G401.6 (cell line): ENCODE results near the gene FER.
A peak's percentile ranks its signal among the peaks of the same experiment; 100 is the strongest.
"Not testable (repeated sequence)": the region's sequence is repeated elsewhere in the genome, so short reads cannot be mapped to it uniquely, and the experiment has no call there.

Source experiments
- FAIRE-seq: peaks from 2 replicates; lab custom pipeline; 2012; peaks lifted over from hg19 to GRCh38; lab: Jason Lieb, UNC

FER gene

DNA sequence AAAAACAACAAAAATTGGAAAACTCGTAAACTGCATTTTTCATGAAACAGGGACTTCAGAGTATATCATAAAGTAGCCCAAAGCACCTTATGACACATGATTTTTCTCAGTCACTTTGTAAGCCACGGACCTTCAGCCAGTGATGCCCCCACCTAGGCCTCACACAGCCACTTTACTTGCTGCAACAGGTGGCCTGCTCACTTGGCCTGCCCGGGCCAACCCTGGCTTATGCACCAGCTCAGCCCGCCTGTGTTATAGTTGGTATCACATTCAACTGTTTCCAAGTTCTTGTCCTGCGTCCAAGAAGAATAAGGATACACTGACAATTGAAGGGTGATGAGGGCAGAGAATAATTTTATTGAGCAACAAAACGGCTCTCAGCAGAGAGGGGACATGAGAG, 219.2 kb downstream of the FER start:
- no peak for FAIRE-seq

GRCh38 chr5:108974594-108974993, 226.9 kb downstream of the FER start:
- FAIRE-seq = no peak

DNA sequence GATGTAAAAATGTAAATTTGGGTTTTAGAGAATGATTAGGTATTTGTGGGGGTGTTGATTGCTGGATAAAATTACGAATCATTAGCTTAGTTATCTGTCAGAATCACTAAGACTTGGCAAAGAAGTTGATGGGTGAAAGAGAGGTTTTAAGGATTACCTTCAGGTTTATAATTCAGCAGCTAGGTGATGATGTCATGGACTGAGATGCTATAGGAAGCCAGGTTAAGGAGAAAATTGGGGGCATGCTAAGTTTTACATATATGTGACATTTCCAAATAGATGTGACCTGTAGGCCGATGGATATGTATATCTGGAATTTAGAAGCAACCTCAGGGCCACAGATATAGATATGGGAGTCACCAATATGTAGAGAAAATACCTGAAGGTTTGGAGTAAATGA, 228.0 kb downstream of the FER start:
- FAIRE-seq = no peak

DNA sequence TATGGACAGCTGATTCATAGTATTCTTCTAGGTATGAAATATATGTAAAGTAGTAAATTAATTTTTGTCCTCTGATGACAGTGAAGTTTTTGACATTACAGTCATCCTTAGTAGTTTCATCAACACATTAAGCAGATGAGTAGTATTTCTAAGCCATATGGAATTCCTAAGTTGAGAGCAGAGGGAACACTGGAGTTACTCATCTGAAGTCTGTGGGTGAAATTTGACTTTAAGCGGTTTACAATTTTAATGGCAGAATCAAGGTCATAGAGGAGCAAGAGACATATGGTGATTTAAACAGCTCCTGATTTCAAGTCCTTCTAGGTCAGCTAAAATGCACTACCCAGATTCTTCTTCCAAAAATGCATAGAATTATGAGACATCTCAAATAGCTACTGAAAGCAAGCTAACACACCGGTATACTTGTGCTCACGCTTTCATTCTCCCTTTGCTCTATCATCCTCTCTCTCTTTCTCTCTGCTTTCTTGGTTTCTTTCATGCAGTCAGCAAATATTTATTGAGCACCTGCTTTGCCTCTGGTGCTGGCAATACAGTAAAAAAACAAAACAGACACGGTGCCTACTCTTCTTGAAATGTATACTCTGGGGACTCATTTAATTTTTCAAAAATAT, 235.9 kb downstream of the FER start:
- FAIRE-seq = no peak

- peak; percentile 71 for FAIRE-seq
These were observed 242.2 kb downstream of the FER start for GRCh38 chr5:108989761-108990392.

DNA sequence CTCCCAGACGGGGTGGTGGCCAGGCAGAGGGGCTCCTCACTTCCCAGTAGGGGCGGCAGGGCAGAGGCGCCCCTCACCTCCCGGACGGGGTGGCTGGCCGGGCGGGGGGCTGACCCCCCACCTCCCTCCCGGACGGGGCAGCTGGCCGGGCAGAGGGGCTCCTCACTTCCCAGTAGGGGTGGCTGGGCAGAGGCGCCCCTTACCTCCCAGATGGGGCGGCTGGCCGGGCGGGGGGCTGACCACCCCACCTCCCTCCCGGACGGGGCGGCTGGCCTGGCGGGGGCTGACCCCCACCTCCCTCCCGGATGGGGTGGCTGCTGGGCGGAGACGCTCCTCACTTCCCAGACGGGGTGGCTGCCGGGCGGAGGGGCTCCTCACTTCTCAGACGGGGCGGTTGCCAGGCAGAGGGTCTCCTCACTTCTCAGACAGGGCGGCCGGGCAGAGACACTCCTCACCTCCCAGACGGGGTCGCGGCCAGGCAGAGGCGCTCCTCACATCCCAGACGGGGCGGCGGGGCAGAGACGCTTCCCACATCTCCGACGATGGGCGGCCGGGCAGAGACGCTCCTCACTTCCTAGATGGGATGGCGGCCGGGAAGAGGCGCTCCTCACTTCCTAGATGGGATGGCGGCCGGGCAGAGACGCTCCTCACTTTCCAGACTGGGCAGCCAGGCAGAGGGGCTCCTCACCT, 244.8 kb downstream of the FER start:
- not testable (repeated sequence) for FAIRE-seq

- not testable (repeated sequence) for FAIRE-seq
These were observed 245.7 kb downstream of the FER start for GRCh38 chr5:108993440-108993839.

DNA sequence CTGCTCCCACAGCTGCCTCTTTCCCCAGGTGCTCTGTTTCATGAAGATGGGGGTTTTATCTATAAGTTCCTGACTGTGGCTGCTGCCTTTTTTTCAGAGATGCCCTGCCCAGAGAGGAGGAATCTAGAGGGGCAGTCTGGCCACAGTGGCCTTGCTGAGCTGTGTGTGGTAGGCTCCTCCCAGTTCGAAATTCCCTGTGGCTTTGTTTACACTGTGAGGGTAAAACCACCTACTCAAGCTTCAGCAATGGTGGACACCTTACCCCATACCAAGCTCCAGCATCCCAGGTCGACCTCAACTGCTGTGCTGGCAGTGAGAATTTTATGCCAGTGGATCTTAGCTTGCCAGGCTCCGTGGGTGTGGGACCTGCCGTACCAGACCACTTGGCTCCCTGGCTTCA, 250.0 kb downstream of the FER start:
- no peak for FAIRE-seq

DNA sequence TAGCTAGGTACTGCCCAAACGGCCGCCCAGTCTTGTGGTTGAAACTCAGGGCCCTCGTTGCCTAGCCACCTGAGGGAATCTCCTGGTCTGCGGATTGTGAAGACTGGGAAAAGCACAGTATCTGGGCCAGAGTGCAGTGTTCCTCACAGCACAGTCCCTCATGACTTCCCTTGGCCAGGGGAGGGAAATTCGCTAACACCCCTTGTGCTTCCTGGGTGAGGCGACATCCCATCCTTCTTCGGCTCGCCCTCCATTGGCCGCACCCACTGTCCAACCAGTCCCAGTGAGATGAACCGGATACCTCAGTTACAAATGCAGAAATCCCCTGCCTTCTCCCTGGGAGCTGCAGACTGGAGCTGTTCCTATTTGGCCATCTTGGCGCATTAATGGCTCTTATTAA, 250.5 kb downstream of the FER start:
- no peak for FAIRE-seq

DNA sequence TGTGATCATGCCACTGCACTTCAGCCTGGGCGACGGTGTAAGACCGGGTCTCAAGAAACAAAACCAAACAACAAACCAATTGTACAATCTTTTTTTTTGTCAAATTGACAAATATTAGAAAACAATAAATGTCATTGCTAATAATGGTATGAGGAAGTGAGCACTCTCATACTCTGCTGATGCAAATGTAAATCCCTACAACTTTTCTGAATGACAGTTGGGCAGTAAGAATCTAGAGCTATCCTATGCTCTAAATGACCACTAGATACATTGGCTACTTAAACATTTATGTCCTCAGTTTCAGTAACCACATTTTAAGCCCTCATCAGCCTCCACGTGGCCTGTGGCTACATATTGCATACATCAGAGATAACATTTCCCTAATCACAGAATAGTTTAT, 256.2 kb downstream of the FER start:
- no peak for FAIRE-seq

DNA sequence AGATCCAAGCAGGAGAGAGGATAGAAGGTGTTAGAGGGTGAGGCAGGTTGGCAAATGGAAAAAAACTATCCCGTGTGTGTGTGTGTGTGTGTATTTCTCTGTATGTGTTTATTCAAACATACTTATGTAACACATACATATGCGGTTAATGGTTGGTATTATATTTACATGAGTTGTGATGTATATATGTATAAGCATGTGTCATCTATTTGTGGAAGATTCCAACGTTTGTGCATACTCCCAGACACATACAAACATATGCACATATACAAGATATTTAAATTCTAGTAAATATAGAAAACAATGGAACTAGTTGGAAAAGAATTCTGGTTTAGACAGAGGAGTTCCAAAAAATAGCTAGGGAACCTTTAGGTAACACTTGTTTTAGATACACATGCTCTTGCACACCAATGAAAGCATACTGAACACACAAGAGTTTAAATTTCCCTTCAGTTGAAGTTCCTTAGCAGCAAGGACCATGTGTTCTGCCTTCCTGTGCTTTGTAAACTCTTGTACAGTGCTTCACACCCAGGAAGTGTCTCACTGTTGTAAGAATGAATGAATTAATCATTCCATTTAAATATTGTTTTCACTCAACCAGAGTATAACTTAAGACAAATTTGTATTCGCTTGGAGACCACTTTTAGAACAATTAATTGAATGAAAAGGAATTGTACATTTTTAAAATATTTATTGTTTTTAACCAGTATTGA, 257.8 kb downstream of the FER start:
- FAIRE-seq = no peak

DNA sequence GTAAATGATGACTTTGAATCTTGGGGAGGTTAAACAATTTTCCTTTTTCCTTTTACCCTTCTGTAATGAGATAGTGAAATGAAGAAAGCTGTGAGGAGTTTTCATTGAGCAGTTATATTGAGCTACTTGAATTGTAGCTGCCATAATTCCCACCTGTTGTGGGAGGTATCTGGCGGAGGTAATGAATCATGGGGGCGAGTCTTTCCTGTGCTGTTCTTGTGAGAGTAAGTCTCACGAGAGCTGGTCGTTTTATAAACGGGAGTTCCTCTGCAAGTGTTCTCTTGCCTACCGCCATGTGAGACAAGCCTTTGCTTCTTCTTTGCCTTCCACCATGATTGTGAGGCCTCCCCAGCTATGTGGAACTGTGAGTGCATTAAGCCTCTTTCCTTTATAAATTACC, 258.4 kb downstream of the FER start:
- FAIRE-seq = no peak

DNA sequence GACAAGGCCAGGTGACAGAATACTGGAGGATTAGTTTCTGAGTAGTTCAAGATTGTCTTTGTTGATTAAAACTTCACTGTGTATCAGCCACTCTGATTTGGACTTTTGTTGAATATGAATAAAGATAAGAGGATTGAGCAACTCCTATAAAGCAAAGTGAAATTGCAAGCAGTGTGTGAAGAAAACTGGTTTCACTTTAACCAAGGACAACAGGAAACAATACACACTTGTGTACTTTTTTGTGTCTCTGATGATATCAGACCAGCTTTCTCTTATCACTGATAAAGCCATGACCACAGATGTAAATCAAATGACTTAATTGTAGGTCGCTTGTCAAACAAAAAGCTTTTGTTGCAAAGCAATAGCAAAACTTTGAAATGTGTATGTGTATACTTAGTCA, 268.6 kb downstream of the FER start:
- no peak for FAIRE-seq

DNA sequence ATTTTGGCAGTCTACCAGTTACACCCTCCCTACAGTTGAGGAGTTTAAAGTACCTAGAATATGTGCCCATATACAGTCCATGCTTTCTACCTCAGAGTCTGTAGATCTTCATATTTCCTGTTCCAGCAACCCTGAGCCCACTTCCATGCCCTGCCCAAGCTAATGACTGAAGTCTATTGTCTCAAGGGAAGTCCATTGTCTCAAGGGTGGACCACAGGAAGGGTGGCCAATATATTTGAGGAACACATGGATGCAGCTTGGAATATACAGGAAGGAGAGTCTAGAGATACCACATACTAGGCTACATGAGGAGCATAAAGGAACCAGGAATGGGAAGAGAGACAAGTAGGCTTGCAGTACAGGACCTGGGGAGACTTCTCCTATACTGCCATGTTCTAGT, 274.4 kb downstream of the FER start:
- FAIRE-seq = no peak

DNA sequence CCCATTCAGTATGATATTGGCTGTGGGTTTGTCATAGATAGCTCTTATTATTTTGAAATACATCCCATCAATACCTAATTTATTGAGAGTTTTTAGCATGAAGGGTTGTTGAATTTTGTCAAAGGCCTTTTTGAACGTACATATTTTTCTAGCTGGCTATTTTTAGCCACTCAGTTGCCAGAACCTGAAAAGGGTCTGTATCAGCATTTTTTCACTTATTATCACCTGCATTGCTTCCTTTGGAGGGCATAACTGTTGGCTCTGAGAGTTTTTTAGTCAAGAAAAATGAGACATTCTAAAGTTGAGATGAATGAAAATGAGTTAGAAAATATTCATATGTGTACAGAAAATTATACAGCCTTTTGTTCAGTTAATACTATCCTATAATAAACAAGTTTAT, 278.0 kb downstream of the FER start:
- not testable (repeated sequence) for FAIRE-seq

GRCh38 chr5:109027983-109028607, 280.4 kb downstream of the FER start:
- FAIRE-seq = no peak

DNA sequence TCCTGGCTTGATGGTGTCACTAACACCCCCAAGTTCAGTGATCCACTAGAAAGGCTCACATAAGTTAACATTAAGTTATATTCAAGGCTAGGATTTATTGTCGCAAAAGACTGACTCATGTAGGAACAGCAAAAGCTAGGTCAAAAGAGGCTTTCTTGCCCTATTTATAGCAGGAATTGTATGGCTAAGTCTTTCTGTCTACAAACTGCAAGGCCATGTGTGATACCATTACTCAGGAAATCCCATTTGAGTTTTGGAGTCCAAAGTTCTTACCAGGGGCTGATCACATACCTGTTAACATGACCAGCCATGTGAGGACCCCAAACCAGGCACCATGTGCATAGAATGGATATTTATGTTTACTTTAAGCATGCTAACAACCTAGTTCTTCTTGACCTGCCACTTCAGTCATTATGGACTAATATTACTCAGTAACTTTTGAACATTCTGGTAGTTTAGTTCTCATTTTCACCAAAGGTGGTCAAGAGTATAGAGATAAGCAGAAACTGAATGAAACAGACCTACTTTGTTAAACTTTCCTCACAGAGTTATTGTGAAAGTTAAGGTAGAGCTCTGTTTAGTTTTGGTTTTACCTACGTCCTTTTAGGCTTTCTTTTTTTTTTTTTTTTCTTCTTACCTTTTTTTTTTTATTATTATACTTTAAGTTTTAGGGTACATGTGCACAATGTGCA, 281.1 kb downstream of the FER start:
- FAIRE-seq = no peak

DNA sequence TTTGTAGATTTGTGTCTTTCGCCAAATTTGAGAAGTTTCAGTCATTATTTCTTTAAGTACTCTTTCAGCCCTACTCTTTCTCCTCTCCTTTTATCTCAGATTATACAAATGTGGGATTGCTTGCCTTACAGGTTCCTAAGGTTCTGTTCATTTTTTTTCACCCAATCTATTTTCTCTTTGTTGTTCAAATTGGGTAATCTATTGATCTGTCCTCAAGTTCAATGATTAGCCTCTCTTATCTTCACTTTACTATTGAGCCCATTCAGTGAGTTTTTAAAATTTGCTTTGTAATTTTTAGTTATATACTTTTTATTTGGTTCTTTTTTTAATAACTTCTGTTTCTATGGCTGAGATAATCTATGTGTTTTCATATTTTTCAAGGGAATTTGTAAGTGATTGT, 282.1 kb downstream of the FER start:
- no peak for FAIRE-seq

DNA sequence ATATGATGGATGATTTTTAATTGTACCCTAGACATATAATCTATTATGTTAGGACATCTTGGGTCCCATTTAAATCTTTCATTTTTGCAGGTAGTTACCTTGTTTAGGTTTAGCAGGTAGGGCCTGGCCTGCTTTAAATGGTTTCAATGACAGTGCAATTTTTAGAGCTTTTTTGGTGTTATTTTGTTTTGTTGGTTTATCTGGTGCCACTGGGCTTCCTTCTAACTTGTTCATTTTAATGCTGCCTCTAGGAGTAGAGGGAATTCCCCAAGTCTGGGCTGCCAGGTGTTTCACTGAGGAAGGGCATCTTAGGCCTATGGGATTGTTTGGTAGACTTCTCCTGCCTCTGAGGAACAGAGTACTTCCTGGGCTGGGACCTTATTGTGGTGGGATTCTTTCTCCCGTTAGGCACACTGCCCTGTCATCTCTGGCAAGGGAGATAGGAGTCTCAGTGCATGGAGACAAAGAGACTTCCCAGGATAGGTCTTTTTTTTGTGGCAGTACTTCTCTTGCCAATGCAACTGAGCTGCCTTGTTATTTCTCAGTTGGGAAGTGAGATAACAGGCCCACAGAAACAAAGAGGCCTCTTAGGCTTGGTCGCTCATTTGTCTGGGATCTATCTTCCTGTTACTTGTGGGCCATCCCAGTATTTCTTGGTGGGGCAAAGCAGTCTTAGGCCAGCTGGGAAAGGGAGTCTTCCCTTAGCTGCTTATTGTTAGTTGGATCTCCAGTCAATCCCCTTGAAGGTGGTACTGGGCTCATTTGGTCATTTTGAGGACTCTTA, 282.9 kb downstream of the FER start:
- FAIRE-seq = no peak

DNA sequence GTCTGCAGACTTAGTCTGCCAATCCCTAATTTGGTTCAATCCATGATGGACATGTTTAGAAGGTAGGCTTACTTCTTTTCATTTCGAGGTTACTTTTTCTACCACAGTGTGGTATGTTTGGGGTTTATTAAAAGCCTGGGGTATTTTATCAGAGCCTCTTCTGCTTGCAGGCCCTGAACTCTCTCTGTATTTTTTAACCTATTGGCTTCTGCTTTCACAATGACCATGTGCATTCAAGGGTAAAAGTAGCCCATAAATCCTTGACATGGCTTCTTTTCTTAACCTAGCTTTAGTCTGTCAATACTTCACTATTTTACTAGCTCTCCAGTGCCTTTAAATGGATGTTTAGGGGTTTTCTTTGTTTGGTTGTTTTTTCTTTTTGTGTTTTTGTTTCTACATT, 286.6 kb downstream of the FER start:
- FAIRE-seq = no peak

DNA sequence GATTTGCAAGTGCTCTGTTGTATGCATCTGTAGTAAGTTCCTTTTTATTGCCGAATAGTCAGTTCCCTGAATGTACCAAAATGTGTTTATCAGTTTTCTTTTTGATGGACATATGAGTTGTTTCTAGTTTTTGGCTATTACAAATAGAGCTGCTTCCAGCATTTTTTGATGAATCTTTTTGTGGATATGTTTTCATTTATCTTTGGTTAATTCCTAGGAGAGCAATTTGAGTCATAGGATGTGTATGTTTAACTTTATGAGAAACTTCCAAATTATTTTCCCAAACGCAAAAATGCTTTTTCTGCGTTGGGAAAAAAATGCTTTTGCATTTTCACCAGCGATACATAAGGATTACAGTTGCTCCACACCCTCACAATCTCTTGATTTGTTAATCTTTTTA, 287.7 kb downstream of the FER start:
- no peak for FAIRE-seq
